ENCODE measurements around the gene LIN7B.

LIN7B gene

GRCh38 chr19:49065905-49066512 lies 48.2 kb upstream of the LIN7B start (continued):
- TF ChIP-seq ZNF529 (tag by site-specific recombination; IDR thresholded peaks at IDR 0.05; ENCODE audit: insufficient replicate concordance) (no peak), ZNF169 (tag by site-specific recombination; IDR thresholded peaks at IDR 0.05) (no peak)

GRCh38 chr19:49067554-49067953 lies 46.6 kb upstream of the LIN7B start:
- CTCF ChIA-PET: interaction anchor here (0.6 to 1.4 kb wide), 3 partner anchors 68 to 478 kb away, joined by 3 to 5 read pairs (median 5); partner anchors contain the start of genes GYS1 and RUVBL2
- Histone ChIP-seq H3K4me1 (ENCODE audit: control insufficient read depth, insufficient read depth, low read length) (peaks cover 6% of the 10 kb centered on the region), H3K36me3 (ENCODE audit: control insufficient read depth in 2 of 2, insufficient read depth in 1 of 2, low read length in 2 of 2) (no peaks in the 10 kb centered on the region), H3K9me3 (ENCODE audit: control insufficient read depth, insufficient read depth, low read depth, low read length) (no peaks in the 10 kb centered on the region), H3K4me3 (ENCODE audit: low read depth, low read length) (no peak overlapping the region), H3K27ac (ENCODE audit: extremely low read depth, low read depth, low read length) (no peak overlapping the region)
- POLR2A ChIA-PET: interaction anchor here (1.0 kb wide), 2 partner anchors 12 to 68 kb away, joined by 3 to 4 read pairs; no protein-coding TSS in a partner anchor
- 0 out of 2 replicates have a peak, but pooled peaks have one; percentile 22 for TF ChIP-seq ZIC2 (tag by site-specific recombination; IDR thresholded peaks at IDR 0.05)
- no peak for TF ChIP-seq RBAK (tag by site-specific recombination; IDR thresholded peaks at IDR 0.05)
- TF ChIP-seq BCL6B (tag by site-specific recombination; IDR thresholded peaks at IDR 0.05): no peak
- peak; percentile 59 for TF ChIP-seq GLIS1 (tag by site-specific recombination; IDR thresholded peaks at IDR 0.05)
- peak; percentile 86 for TF ChIP-seq ZNF335 (tag by site-specific recombination; conservative IDR thresholded peaks at IDR 0.05)
- peak; percentile 16; the same call in 1 of the 2 replicates for TF ChIP-seq ZBTB20 (tag by site-specific recombination; IDR thresholded peaks at IDR 0.05)
- TF ChIP-seq ZBTB1 (tag by site-specific recombination; IDR thresholded peaks at IDR 0.05): no peak
- TF ChIP-seq ZBTB17 (tag by site-specific recombination; IDR thresholded peaks at IDR 0.05): peak; percentile 64

- POLR2A ChIA-PET: no interaction called here
- no peaks in the 10 kb centered on the region for H3K36me3 ChIP-seq (ENCODE audit: control insufficient read depth in 2 of 2, insufficient read depth in 1 of 2, low read length in 2 of 2)
- H3K9me3 ChIP-seq (ENCODE audit: control insufficient read depth, insufficient read depth, low read depth, low read length): no peaks in the 10 kb centered on the region
- H3K27ac ChIP-seq (ENCODE audit: extremely low read depth, low read depth, low read length): no peak overlapping the region
- H3K4me1 ChIP-seq (ENCODE audit: control insufficient read depth, insufficient read depth, low read length): peaks cover 6% of the 10 kb centered on the region
- CTCF ChIA-PET: interaction anchor here (0.7 to 3.3 kb wide), 8 partner anchors 9 to 281 kb away, joined by 3 to 25 read pairs (median 3); no protein-coding TSS in a partner anchor
- no peak overlapping the region for H3K4me3 ChIP-seq (ENCODE audit: low read depth, low read length)
- no peak for TF ChIP-seq ZBTB21 (tag by site-specific recombination; IDR thresholded peaks at IDR 0.05)
- TF ChIP-seq ZNF658 (tag by site-specific recombination; IDR thresholded peaks at IDR 0.05): no peak
- TF ChIP-seq GLIS1 (tag by site-specific recombination; IDR thresholded peaks at IDR 0.05): no peak
- TF ChIP-seq ZNF138 (tag by site-specific recombination; IDR thresholded peaks at IDR 0.05; ENCODE audit: borderline replicate concordance): no peak
- TF ChIP-seq OSR2 (tag by site-specific recombination; IDR thresholded peaks at IDR 0.05): no peak
- no peak for TF ChIP-seq ZSCAN30 (tag by site-specific recombination; IDR thresholded peaks at IDR 0.05)
- no peak for TF ChIP-seq ZNF837 (tag by site-specific recombination; IDR thresholded peaks at IDR 0.05)
- TF ChIP-seq RBAK (tag by site-specific recombination; IDR thresholded peaks at IDR 0.05): no peak
- no peak for TF ChIP-seq ZEB2 (tag by site-specific recombination; IDR thresholded peaks at IDR 0.05)
- no peak for TF ChIP-seq ZNF184 (tag by site-specific recombination; IDR thresholded peaks at IDR 0.05)
- TF ChIP-seq ZNF776 (tag by site-specific recombination; IDR thresholded peaks at IDR 0.05; ENCODE audit: borderline replicate concordance): no peak
- TF ChIP-seq ZNF654 (tag by site-specific recombination; IDR thresholded peaks at IDR 0.05; ENCODE audit: low read depth): no peak
- TF ChIP-seq ZBTB8A (tag by site-specific recombination; IDR thresholded peaks at IDR 0.05): no peak
- no peak for TF ChIP-seq ZBTB11 (tag by site-specific recombination; conservative IDR thresholded peaks at IDR 0.05; ENCODE audit: low read depth)
- TF ChIP-seq ATF2 (tag by site-specific recombination; IDR thresholded peaks at IDR 0.05; ENCODE audit: low read depth): no peak
- TF ChIP-seq ZNF768 (tag by site-specific recombination; IDR thresholded peaks at IDR 0.05): no peak
Measured at GRCh38 chr19:49069026-49069425, 45.1 kb upstream of the LIN7B start.

Measured in HEK293 (cell line).